H1 (cell line): Measurements from ENCODE around the gene PAQR7. TPM values are rescaled to one million over a fixed set of nuclear protein-coding genes. Genes with fewer than 3 reads are reported as not detected.

Source experiments
- CTCF ChIA-PET: fragments of 300-600 bp; sonication (Branson Sonifier 250); formaldehyde crosslinking; loops from one replicate; lab custom pipeline; 2021; ENCODE audit not compliant: partially characterized antibody; lab: Charles Lee
- POLR2A ChIA-PET: fragments of 300-600 bp; sonication (Branson Sonifier 250); formaldehyde crosslinking; loops from one replicate; lab custom pipeline; 2021; ENCODE audit warnings: inconsistent platforms; ENCODE audit not compliant: partially characterized antibody; lab: Charles Lee
- DNase-seq, 2 experiments: peaks; one replicate each; pipeline versions ENCODE4 v3.0.0 to v3.0.0-alpha.2; 2010 to 2022; ENCODE audit warnings: low spot score in 2 of 2, low read depth in 1 of 2, mixed read lengths in 1 of 2
- FAIRE-seq: peaks from 2 replicates; lab custom pipeline; 2011; peaks lifted over from hg19 to GRCh38; lab: Jason Lieb, UNC
- H2AFZ ChIP-seq: 2 replicates; pipeline ENCODE4 v1.8.1; 2012; ENCODE audit warnings: low read length, inconsistent platforms
- H2AK5ac ChIP-seq: 2 replicates; pipeline ENCODE4 v1.6.1; 2013; ENCODE audit warnings: low read depth, low read length
- H2BK120ac ChIP-seq: replicated peaks from 2 replicates; pipeline ENCODE3; 2013; ENCODE audit warnings: low read depth, low read length, inconsistent platforms
- H2BK12ac ChIP-seq: 2 replicates; pipeline ENCODE4 v1.6.1; 2013; ENCODE audit warnings: low read depth, low read length
- H2BK15ac ChIP-seq: 2 replicates; pipeline ENCODE4 v1.6.1; 2013; ENCODE audit warnings: low read length
- H2BK20ac ChIP-seq: 2 replicates; pipeline ENCODE4 v1.6.1; 2013; ENCODE audit warnings: low read length
- H2BK5ac ChIP-seq: 2 replicates; pipeline ENCODE4 v1.6.1; 2013; ENCODE audit warnings: low read depth, low read length
- H3K14ac ChIP-seq: 2 replicates; pipeline ENCODE4 v1.6.1; 2013; ENCODE audit warnings: inconsistent platforms; ENCODE audit not compliant: insufficient read length
- H3K18ac ChIP-seq: 2 replicates; pipeline ENCODE4 v1.6.1; 2013; ENCODE audit warnings: low read length; ENCODE audit errors: extremely low read depth
- H3K23ac ChIP-seq: 2 replicates; pipeline ENCODE4 v1.6.1; 2013; ENCODE audit warnings: inconsistent platforms; ENCODE audit not compliant: insufficient read length
- H3K23me2 ChIP-seq: 2 replicates; pipeline ENCODE4 v1.6.1; 2013; ENCODE audit warnings: low read depth, low read length
- H3K27ac ChIP-seq: 2 replicates; pipeline ENCODE4 v1.6.1; 2011; ENCODE audit warnings: low read depth, low read length, inconsistent platforms
- H3K27me3 ChIP-seq, 4 experiments: replicated peaks in 1 of 4; 1 replicate in 1 of 4; 2 replicates in 3 of 4; pipeline versions ENCODE4 v1.6.1 to v1.8.1; 2011 to 2013; ENCODE audit warnings: low read length in 3 of 4, mild to moderate bottlenecking in 3 of 4, inconsistent platforms in 2 of 4, mixed read lengths in 2 of 4, moderate library complexity in 1 of 4; ENCODE audit not compliant: control insufficient read depth in 3 of 4, insufficient read depth in 3 of 4; ENCODE audit errors: extremely low read depth in 1 of 4
- H3K36me3 ChIP-seq, 4 experiments: 2 replicates each; pipeline versions ENCODE4 v1.6.1 to v1.8.1; 2011 to 2013; ENCODE audit warnings: mild to moderate bottlenecking in 4 of 4, low read length in 3 of 4, moderate library complexity in 2 of 4, control low read depth in 1 of 4, inconsistent platforms in 1 of 4; ENCODE audit not compliant: insufficient read depth in 4 of 4, control insufficient read depth in 2 of 4
- H3K4ac ChIP-seq: replicated peaks from 2 replicates; pipeline ENCODE3; 2013; ENCODE audit warnings: low read length, low read depth, mixed read lengths, inconsistent platforms; ENCODE audit not compliant: insufficient read length
- H3K4me1 ChIP-seq, 4 experiments: replicated peaks in 1 of 4; 1 replicate in 1 of 4; 2 replicates in 3 of 4; pipeline versions ENCODE4 v1.6.1 to v1.8.1; 2011 to 2013; ENCODE audit warnings: low read length in 3 of 4, inconsistent platforms in 2 of 4, mixed read lengths in 1 of 4; ENCODE audit not compliant: insufficient read depth in 4 of 4, control insufficient read depth in 3 of 4
- H3K4me2 ChIP-seq, 2 experiments: 2 replicates each; pipeline versions ENCODE4 v1.6.1 to v1.8.1; 2011 to 2013; ENCODE audit warnings: low read depth in 2 of 2, low read length in 2 of 2, control low read depth in 1 of 2, inconsistent platforms in 1 of 2, mild to moderate bottlenecking in 1 of 2; ENCODE audit not compliant: insufficient read depth in 1 of 2
- H3K4me3 ChIP-seq, 4 experiments: fragments of 200-600, 300-600 bp in 1 of 4; sonication (generic), shearing (Covaris generic), sonication (Bioruptor Twin) in 1 of 4; 2 replicates each; pipeline versions ENCODE4 v1.5.1 to v1.8.1; 2011 to 2016; ENCODE audit warnings: low read length in 4 of 4, low read depth in 3 of 4, control low read depth in 2 of 4, inconsistent platforms in 2 of 4, mild to moderate bottlenecking in 2 of 4, mixed read lengths in 1 of 4, moderate library complexity in 1 of 4; ENCODE audit not compliant: insufficient read depth in 2 of 4; ENCODE audit errors: extremely low read depth in 1 of 4
- H3K56ac ChIP-seq: replicated peaks from 2 replicates; pipeline ENCODE3; 2013; ENCODE audit warnings: low read depth, mild to moderate bottlenecking, mixed read lengths, low read length, inconsistent platforms; ENCODE audit not compliant: insufficient read length
- H3K79me1 ChIP-seq: 2 replicates; pipeline ENCODE4 v1.6.1; 2013; ENCODE audit warnings: low read depth, low read length, control low read depth
- H3K79me2 ChIP-seq, 2 experiments: 2 replicates each; pipeline versions ENCODE4 v1.6.1 to v1.8.1; 2012 to 2013; ENCODE audit warnings: low read length in 2 of 2, mild to moderate bottlenecking in 2 of 2, inconsistent platforms in 1 of 2; ENCODE audit not compliant: insufficient read depth in 2 of 2, control insufficient read depth in 1 of 2
- H3K9ac ChIP-seq, 4 experiments: replicated peaks in 1 of 4; 1 replicate in 1 of 4; 2 replicates in 3 of 4; pipeline versions ENCODE4 v1.6.1 to v1.8.1; 2011 to 2013; ENCODE audit warnings: low read depth in 3 of 4, low read length in 3 of 4, control low read depth in 2 of 4, mild to moderate bottlenecking in 2 of 4, moderate library complexity in 2 of 4, inconsistent platforms in 1 of 4; ENCODE audit errors: extremely low read depth in 1 of 4
- H3K9me3 ChIP-seq, 2 experiments: 2 replicates each; pipeline versions ENCODE4 v1.6.1 to v1.8.1; 2012 to 2013; ENCODE audit warnings: mild to moderate bottlenecking in 2 of 2, moderate library complexity in 2 of 2, control low read depth in 1 of 2, inconsistent platforms in 1 of 2, low read depth in 1 of 2, low read length in 1 of 2, mixed read lengths in 1 of 2; ENCODE audit not compliant: insufficient read depth in 2 of 2
- H4K20me1 ChIP-seq, 2 experiments: replicated peaks in 1 of 2; 2 replicates each; pipeline versions ENCODE3 to v1.8.1; 2011 to 2013; ENCODE audit warnings: inconsistent platforms in 2 of 2, low read length in 2 of 2, mild to moderate bottlenecking in 1 of 2; ENCODE audit not compliant: insufficient read depth in 2 of 2, control insufficient read depth in 1 of 2
- H4K5ac ChIP-seq: 2 replicates; pipeline ENCODE4 v1.6.1; 2013; ENCODE audit warnings: low read length, low read depth, mixed read lengths, inconsistent platforms; ENCODE audit not compliant: insufficient read length
- H4K8ac ChIP-seq: 2 replicates; pipeline ENCODE4 v1.8.0; 2013; ENCODE audit warnings: mild to moderate bottlenecking, moderate library complexity, low read length, inconsistent platforms; ENCODE audit not compliant: insufficient read depth; ENCODE audit errors: extremely low read depth
- H4K91ac ChIP-seq: replicated peaks from 2 replicates; pipeline ENCODE3; 2013; ENCODE audit warnings: low read length, mixed read lengths, inconsistent platforms; ENCODE audit not compliant: insufficient read length
- BCL11A ChIP-seq, 2 experiments: IDR thresholded peaks; one replicate each; pipeline ENCODE4 v1.6.1; 2011; ENCODE audit warnings: low read depth in 2 of 2, low read length in 2 of 2, mild to moderate bottlenecking in 2 of 2
- CHD1 ChIP-seq: IDR thresholded peaks from 2 replicates; pipeline ENCODE4 v1.6.1; 2012; ENCODE audit warnings: low read depth, low read length, improper control_type of control experiment
- CREB1 ChIP-seq: IDR thresholded peaks from 2 replicates; pipeline ENCODE4 v1.6.1; 2012; ENCODE audit warnings: inconsistent platforms
- EGR1 ChIP-seq: IDR thresholded peaks from 2 replicates; pipeline ENCODE4 v1.6.1; 2011; ENCODE audit warnings: low read depth, low read length, borderline replicate concordance
- EZH2 ChIP-seq: fragments of 200-600 bp; sonication (generic); IDR thresholded peaks from 2 replicates; pipeline ENCODE4 v1.7.1; 2012; ENCODE audit warnings: low read depth, mild to moderate bottlenecking, moderate library complexity, low read length, inconsistent platforms; ENCODE audit not compliant: severe bottlenecking
- NANOG ChIP-seq: IDR thresholded peaks from 2 replicates; pipeline ENCODE4 v1.6.1; 2011; ENCODE audit warnings: low read length, low read depth, mild to moderate bottlenecking, inconsistent platforms; ENCODE audit not compliant: insufficient read depth, poor library complexity, severe bottlenecking
- POLR2A ChIP-seq, 2 experiments: IDR thresholded peaks; 1 replicate in 1 of 2; 2 replicates in 1 of 2; pipeline ENCODE4 v1.6.1; 2011; ENCODE audit warnings: low read depth in 2 of 2, low read length in 2 of 2, mild to moderate bottlenecking in 2 of 2; ENCODE audit errors: control extremely low read depth in 1 of 2
- TEAD4 ChIP-seq: IDR thresholded peaks from 2 replicates; pipeline ENCODE4 v1.6.1; 2012; ENCODE audit warnings: low read depth, low read length, inconsistent platforms, mixed read lengths
- ZNF274 ChIP-seq: IDR thresholded peaks from 2 replicates; pipeline ENCODE4 v1.7.0; 2012; ENCODE audit warnings: low read length, borderline replicate concordance; ENCODE audit errors: extremely low read depth
- WGBS, 2 experiments: shearing (Covaris generic) in 1 of 2; methylation state at CpG; one replicate each; pipeline versions ENCODE4 v1.1.6 to v1.1.7; 2013 to 2015; ENCODE audit warnings: low lambda C conversion rate in 2 of 2, mixed read lengths in 2 of 2, inconsistent platforms in 1 of 2, low coverage in 1 of 2, missing lambda C conversion rate in 1 of 2; ENCODE audit not compliant: insufficient replicate concordance in 2 of 2, insufficient coverage in 1 of 2, insufficient read length in 1 of 2; ENCODE audit errors: extremely low coverage in 1 of 2, missing lambda C conversion rate in 1 of 2; 5-methylcytosine and 5-hydroxymethylcytosine counted together
- polyA plus RNA-seq, 7 experiments: library from polyadenylated mRNA; depleted of rRNA in 3 of 7; stranded (reverse) in 5 of 7; unstranded in 2 of 7; fragments of >200 nt in 5 of 7; fragments of 200-250 nt in 2 of 7; gene quantifications; 1 replicate in 5 of 7; 2 replicates in 1 of 7; 4 replicates in 1 of 7; pipeline versions ENCODE4 v1.2.1 to v1.2.3, GENCODE V29; 2011 to 2013; ENCODE audit warnings: missing spikeins in 2 of 7, mixed read lengths in 2 of 7
- total RNA-seq: library from RNA; stranded (reverse); fragmentation: NEBNext Ultra II Directional; extraction: Animal tissue kit (Norgen Biotek cat#: 25700); gene quantifications from 2 replicates; pipeline ENCODE4 v1.2.1, GENCODE V29; 2021
- TF ChIP-seq, protein P1 (sequence below): IDR thresholded peaks from 2 replicates; pipeline ENCODE4 v1.6.1; 2011; ENCODE audit warnings: low read length, improper control_type of control experiment
- TF ChIP-seq, protein P2 (sequence below): IDR thresholded peaks from 2 replicates; pipeline ENCODE4 v1.6.1; 2011; ENCODE audit warnings: low read depth, mild to moderate bottlenecking, low read length; ENCODE audit not compliant: insufficient read depth
- TF ChIP-seq, protein P3 (sequence below): IDR thresholded peaks from 2 replicates; pipeline ENCODE4 v1.6.1; 2012; ENCODE audit warnings: inconsistent platforms

Gene PAQR7
- total and polyA plus RNA-seq, 2 of the 8 experiments (the other 6 are each of a cell fraction or from before 2014, with no cell fraction given), result 7.3 to 7.4 TPM

DNA sequence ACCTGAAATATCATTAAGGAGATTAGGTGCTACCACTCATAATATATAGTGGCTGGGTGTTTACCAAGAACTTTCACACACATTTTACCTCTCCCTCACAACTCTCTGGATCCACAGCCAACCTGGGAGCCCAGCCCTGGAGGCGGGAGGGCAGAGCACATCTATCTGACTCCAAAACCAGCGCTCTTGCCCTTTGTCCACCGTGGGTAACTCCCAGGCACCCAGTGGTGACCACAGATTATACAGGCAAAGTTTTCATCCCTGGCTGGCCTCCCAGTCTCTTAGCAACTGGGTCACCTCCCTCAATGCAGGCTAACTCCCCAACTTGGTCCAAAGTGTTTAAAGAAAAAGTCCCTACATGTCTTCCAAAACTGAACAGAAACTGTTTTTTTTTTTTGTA is 2.4 kb downstream of the PAQR7 start:
- Histone ChIP-seq H3K36me3 (no peaks in the 10 kb centered on the region), H4K8ac (no peak overlapping the region), H3K27ac (no peak overlapping the region), H3K9me3 (no peaks in the 10 kb centered on the region), H2BK20ac (no peak overlapping the region), H3K4ac (no peak overlapping the region), H3K9ac (no peak overlapping the region), H3K14ac (no peak overlapping the region), H3K27me3 (peaks cover 0 to 3% (median 1%) of the 10 kb centered on the region in 4 experiments; a peak in 4 of 7 replicates), H2BK5ac (no peak overlapping the region), H2BK120ac (no peak overlapping the region), H3K23me2 (peaks cover 8% of the 10 kb centered on the region), H4K91ac (no peak overlapping the region), H3K4me2 (no peak overlapping the region), H4K20me1 (no peaks in the 10 kb centered on the region), H3K56ac (no peak overlapping the region), H2BK15ac (no peak overlapping the region), H3K18ac (no peak overlapping the region), H2BK12ac (no peak overlapping the region), H2AFZ (no peak overlapping the region), H3K4me1 (peaks cover 0 to 16% (median 12%) of the 10 kb centered on the region in 4 experiments; a peak in 6 of 7 replicates), H3K23ac (no peak overlapping the region), H3K79me2 (no peaks in the 10 kb centered on the region), H3K4me3 (no peak overlapping the region), H3K79me1 (peaks cover 2% of the 10 kb centered on the region), H4K5ac (no peak overlapping the region), H2AK5ac (no peak overlapping the region)
- DNase-seq, result no peak
- WGBS, 2 experiments, result 85% methylated on average over 3 of the region's 3 CpGs; no CpG with 5 or more reads in 1 of the 2 experiments
- POLR2A ChIA-PET, result interaction anchor here (1.0 kb wide), 1 partner anchor 30 kb away, joined by 3 read pairs; no protein-coding TSS in a partner anchor
- FAIRE-seq, result no peak
- CTCF ChIA-PET, result no interaction called here
- no peak for TF ChIP-seq ZNF274
- no peak for TF ChIP-seq NANOG
- no peak for TF ChIP-seq EZH2
- TF ChIP-seq BCL11A (IDR thresholded peaks at IDR 0.05; ENCODE audit: low read depth in 2 of 2, low read length in 2 of 2), result no peak
- TF ChIP-seq, protein P1, sequence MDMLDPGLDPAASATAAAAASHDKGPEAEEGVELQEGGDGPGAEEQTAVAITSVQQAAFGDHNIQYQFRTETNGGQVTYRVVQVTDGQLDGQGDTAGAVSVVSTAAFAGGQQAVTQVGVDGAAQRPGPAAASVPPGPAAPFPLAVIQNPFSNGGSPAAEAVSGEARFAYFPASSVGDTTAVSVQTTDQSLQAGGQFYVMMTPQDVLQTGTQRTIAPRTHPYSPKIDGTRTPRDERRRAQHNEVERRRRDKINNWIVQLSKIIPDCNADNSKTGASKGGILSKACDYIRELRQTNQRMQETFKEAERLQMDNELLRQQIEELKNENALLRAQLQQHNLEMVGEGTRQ, result no peak
- TF ChIP-seq CREB1, result no peak
- TF ChIP-seq, protein P2, sequence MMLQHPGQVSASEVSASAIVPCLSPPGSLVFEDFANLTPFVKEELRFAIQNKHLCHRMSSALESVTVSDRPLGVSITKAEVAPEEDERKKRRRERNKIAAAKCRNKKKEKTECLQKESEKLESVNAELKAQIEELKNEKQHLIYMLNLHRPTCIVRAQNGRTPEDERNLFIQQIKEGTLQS, result no peak
- TF ChIP-seq CHD1, result no peak
- no peak for TF ChIP-seq TEAD4
- TF ChIP-seq EGR1, result no peak
- no peak for TF ChIP-seq POLR2A (IDR thresholded peaks at IDR 0.05; ENCODE audit: control extremely low read depth in 1 of 2, low read depth in 2 of 2, low read length in 2 of 2)
- TF ChIP-seq, protein P3, sequence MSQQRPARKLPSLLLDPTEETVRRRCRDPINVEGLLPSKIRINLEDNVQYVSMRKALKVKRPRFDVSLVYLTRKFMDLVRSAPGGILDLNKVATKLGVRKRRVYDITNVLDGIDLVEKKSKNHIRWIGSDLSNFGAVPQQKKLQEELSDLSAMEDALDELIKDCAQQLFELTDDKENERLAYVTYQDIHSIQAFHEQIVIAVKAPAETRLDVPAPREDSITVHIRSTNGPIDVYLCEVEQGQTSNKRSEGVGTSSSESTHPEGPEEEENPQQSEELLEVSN, result no peak
